Thyroid gland (tissue), 4 donors: Measurements from ENCODE around the gene SEMA3D.

Experiments
- POLR2A ChIP-seq, 2 donors: fragments of 450-650 bp; IDR thresholded peaks; one replicate each; pipeline ENCODE4 v1.6.1; 2017; ENCODE audit warnings: antibody characterized with exemption in 2 of 2, mild to moderate bottlenecking in 2 of 2, moderate library complexity in 1 of 2
- TF ChIP-seq, protein P1 (sequence below), 6 experiments: fragments of 200-600 bp in 3 of 6; fragments of 450-650 bp in 3 of 6; sonication (generic) in 3 of 6; IDR thresholded peaks; one replicate each; pipeline ENCODE4 v1.5.1; 2016 to 2019; ENCODE audit warnings: antibody characterized with exemption in 6 of 6, mild to moderate bottlenecking in 2 of 6, inconsistent platforms in 1 of 6, moderate library complexity in 1 of 6

DNA sequence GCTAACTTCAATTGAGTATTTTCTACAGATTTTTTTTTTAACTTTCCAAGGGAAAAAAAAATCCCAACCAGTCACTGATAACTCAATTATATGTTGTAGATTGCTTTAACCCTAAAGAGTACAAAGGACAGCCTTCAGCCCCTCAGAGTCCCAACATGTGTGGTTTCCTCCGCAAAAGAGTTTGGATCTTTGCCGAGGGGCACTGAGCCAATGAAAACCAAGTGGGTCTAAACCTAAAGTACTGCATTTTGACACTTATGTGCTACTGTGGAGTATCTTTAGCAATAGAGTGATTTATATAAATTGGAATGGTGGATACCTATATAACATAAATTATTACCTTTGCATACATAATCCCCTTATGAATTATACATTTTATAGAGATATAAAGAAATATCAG, 91.5 kb downstream of the SEMA3D start:
- TF ChIP-seq, protein P1, sequence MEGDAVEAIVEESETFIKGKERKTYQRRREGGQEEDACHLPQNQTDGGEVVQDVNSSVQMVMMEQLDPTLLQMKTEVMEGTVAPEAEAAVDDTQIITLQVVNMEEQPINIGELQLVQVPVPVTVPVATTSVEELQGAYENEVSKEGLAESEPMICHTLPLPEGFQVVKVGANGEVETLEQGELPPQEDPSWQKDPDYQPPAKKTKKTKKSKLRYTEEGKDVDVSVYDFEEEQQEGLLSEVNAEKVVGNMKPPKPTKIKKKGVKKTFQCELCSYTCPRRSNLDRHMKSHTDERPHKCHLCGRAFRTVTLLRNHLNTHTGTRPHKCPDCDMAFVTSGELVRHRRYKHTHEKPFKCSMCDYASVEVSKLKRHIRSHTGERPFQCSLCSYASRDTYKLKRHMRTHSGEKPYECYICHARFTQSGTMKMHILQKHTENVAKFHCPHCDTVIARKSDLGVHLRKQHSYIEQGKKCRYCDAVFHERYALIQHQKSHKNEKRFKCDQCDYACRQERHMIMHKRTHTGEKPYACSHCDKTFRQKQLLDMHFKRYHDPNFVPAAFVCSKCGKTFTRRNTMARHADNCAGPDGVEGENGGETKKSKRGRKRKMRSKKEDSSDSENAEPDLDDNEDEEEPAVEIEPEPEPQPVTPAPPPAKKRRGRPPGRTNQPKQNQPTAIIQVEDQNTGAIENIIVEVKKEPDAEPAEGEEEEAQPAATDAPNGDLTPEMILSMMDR (IDR thresholded peaks at IDR 0.05), result no peak
- TF ChIP-seq POLR2A (IDR thresholded peaks at IDR 0.05), result no peak
